GM19324 (cell line): ENCODE data around the gene FAR2.
A peak's percentile ranks its signal among the peaks of the same experiment; 100 is the strongest.
"Not testable (repeated sequence)": the region's sequence is repeated elsewhere in the genome, so short reads cannot be mapped to it uniquely, and the experiment has no call there.

Source experiments
- ATAC-seq: cut with Tn5 transposase; IDR thresholded peaks from one replicate; pipeline ENCODE4 v1.9.1; 2021; ENCODE audit warnings: mild to moderate bottlenecking, moderate library complexity; ENCODE audit not compliant: unreplicated experiment, low FRiP score

The FAR2 gene

GRCh38 chr12:29152223-29152868, 3.3 kb downstream of the FAR2 start:
- ATAC-seq: peak; percentile 65

GRCh38 chr12:29152981-29153630, 4.0 kb downstream of the FAR2 start:
- no peak for ATAC-seq

- ATAC-seq: peak; percentile 38
Measured at GRCh38 chr12:29155079-29155478, 6.0 kb downstream of the FAR2 start.

- ATAC-seq: no peak
Measured at GRCh38 chr12:29157486-29157946, 8.4 kb downstream of the FAR2 start.

GRCh38 chr12:29158115-29158763, 9.2 kb downstream of the FAR2 start:
- ATAC-seq: no peak

- no peak for ATAC-seq
Measured at GRCh38 chr12:29159661-29160060, 10.6 kb downstream of the FAR2 start.

- no peak for ATAC-seq
Measured at GRCh38 chr12:29160230-29160629, 11.2 kb downstream of the FAR2 start.

GRCh38 chr12:29163146-29163545, 14.1 kb downstream of the FAR2 start:
- no peak for ATAC-seq

- ATAC-seq: peak; percentile 98
Measured at GRCh38 chr12:29164477-29165393, 15.7 kb downstream of the FAR2 start.

- no peak for ATAC-seq
Measured at GRCh38 chr12:29167445-29167844, 18.4 kb downstream of the FAR2 start.

- ATAC-seq: no peak
Measured at GRCh38 chr12:29167988-29168387, 18.9 kb downstream of the FAR2 start.

- ATAC-seq: not testable (repeated sequence)
Measured at GRCh38 chr12:29169978-29170377, 20.9 kb downstream of the FAR2 start.

GRCh38 chr12:29170478-29171084, 21.5 kb downstream of the FAR2 start:
- ATAC-seq: not testable (repeated sequence)

GRCh38 chr12:29171421-29172258, 22.6 kb downstream of the FAR2 start:
- no peak for ATAC-seq

- ATAC-seq: no peak
Measured at GRCh38 chr12:29176941-29177340, 27.9 kb downstream of the FAR2 start.

- ATAC-seq: not testable (repeated sequence)
Measured at GRCh38 chr12:29182247-29182646, 33.2 kb downstream of the FAR2 start.

GRCh38 chr12:29187756-29188155, 38.7 kb downstream of the FAR2 start:
- no peak for ATAC-seq

GRCh38 chr12:29191267-29191850, 42.3 kb downstream of the FAR2 start:
- ATAC-seq: no peak

GRCh38 chr12:29198901-29199300, 49.8 kb downstream of the FAR2 start:
- no peak for ATAC-seq
